H1 (cell line): Measurements from ENCODE around the gene NMT1. TPM values are rescaled to one million over a fixed set of nuclear protein-coding genes. Genes with fewer than 3 reads are reported as not detected.

Experiments
- CTCF ChIA-PET: fragments of 300-600 bp; sonication (Branson Sonifier 250); formaldehyde crosslinking; loops from one replicate; lab custom pipeline; 2021; ENCODE audit not compliant: partially characterized antibody; lab: Charles Lee
- POLR2A ChIA-PET: fragments of 300-600 bp; sonication (Branson Sonifier 250); formaldehyde crosslinking; loops from one replicate; lab custom pipeline; 2021; ENCODE audit warnings: inconsistent platforms; ENCODE audit not compliant: partially characterized antibody; lab: Charles Lee
- DNase-seq, 2 experiments: peaks; one replicate each; pipeline versions ENCODE4 v3.0.0 to v3.0.0-alpha.2; 2010 to 2022; ENCODE audit warnings: low spot score in 2 of 2, low read depth in 1 of 2, mixed read lengths in 1 of 2
- FAIRE-seq: peaks from 2 replicates; lab custom pipeline; 2011; peaks lifted over from hg19 to GRCh38; lab: Jason Lieb, UNC
- H2AFZ ChIP-seq: 2 replicates; pipeline ENCODE4 v1.8.1; 2012; ENCODE audit warnings: low read length, inconsistent platforms
- H2AK5ac ChIP-seq: 2 replicates; pipeline ENCODE4 v1.6.1; 2013; ENCODE audit warnings: low read depth, low read length
- H2BK120ac ChIP-seq: replicated peaks from 2 replicates; pipeline ENCODE3; 2013; ENCODE audit warnings: low read depth, low read length, inconsistent platforms
- H2BK12ac ChIP-seq: 2 replicates; pipeline ENCODE4 v1.6.1; 2013; ENCODE audit warnings: low read depth, low read length
- H2BK15ac ChIP-seq: 2 replicates; pipeline ENCODE4 v1.6.1; 2013; ENCODE audit warnings: low read length
- H2BK20ac ChIP-seq: 2 replicates; pipeline ENCODE4 v1.6.1; 2013; ENCODE audit warnings: low read length
- H2BK5ac ChIP-seq: 2 replicates; pipeline ENCODE4 v1.6.1; 2013; ENCODE audit warnings: low read depth, low read length
- H3K14ac ChIP-seq: 2 replicates; pipeline ENCODE4 v1.6.1; 2013; ENCODE audit warnings: inconsistent platforms; ENCODE audit not compliant: insufficient read length
- H3K18ac ChIP-seq: 2 replicates; pipeline ENCODE4 v1.6.1; 2013; ENCODE audit warnings: low read length; ENCODE audit errors: extremely low read depth
- H3K23ac ChIP-seq: 2 replicates; pipeline ENCODE4 v1.6.1; 2013; ENCODE audit warnings: inconsistent platforms; ENCODE audit not compliant: insufficient read length
- H3K23me2 ChIP-seq: 2 replicates; pipeline ENCODE4 v1.6.1; 2013; ENCODE audit warnings: low read depth, low read length
- H3K27ac ChIP-seq: 2 replicates; pipeline ENCODE4 v1.6.1; 2011; ENCODE audit warnings: low read depth, low read length, inconsistent platforms
- H3K27me3 ChIP-seq, 4 experiments: replicated peaks in 1 of 4; 1 replicate in 1 of 4; 2 replicates in 3 of 4; pipeline versions ENCODE4 v1.6.1 to v1.8.1; 2011 to 2013; ENCODE audit warnings: low read length in 3 of 4, mild to moderate bottlenecking in 3 of 4, inconsistent platforms in 2 of 4, mixed read lengths in 2 of 4, moderate library complexity in 1 of 4; ENCODE audit not compliant: control insufficient read depth in 3 of 4, insufficient read depth in 3 of 4; ENCODE audit errors: extremely low read depth in 1 of 4
- H3K36me3 ChIP-seq, 4 experiments: 2 replicates each; pipeline versions ENCODE4 v1.6.1 to v1.8.1; 2011 to 2013; ENCODE audit warnings: mild to moderate bottlenecking in 4 of 4, low read length in 3 of 4, moderate library complexity in 2 of 4, control low read depth in 1 of 4, inconsistent platforms in 1 of 4; ENCODE audit not compliant: insufficient read depth in 4 of 4, control insufficient read depth in 2 of 4
- H3K4ac ChIP-seq: replicated peaks from 2 replicates; pipeline ENCODE3; 2013; ENCODE audit warnings: low read length, low read depth, mixed read lengths, inconsistent platforms; ENCODE audit not compliant: insufficient read length
- H3K4me1 ChIP-seq, 4 experiments: replicated peaks in 1 of 4; 1 replicate in 1 of 4; 2 replicates in 3 of 4; pipeline versions ENCODE4 v1.6.1 to v1.8.1; 2011 to 2013; ENCODE audit warnings: low read length in 3 of 4, inconsistent platforms in 2 of 4, mixed read lengths in 1 of 4; ENCODE audit not compliant: insufficient read depth in 4 of 4, control insufficient read depth in 3 of 4
- H3K4me2 ChIP-seq, 2 experiments: 2 replicates each; pipeline versions ENCODE4 v1.6.1 to v1.8.1; 2011 to 2013; ENCODE audit warnings: low read depth in 2 of 2, low read length in 2 of 2, control low read depth in 1 of 2, inconsistent platforms in 1 of 2, mild to moderate bottlenecking in 1 of 2; ENCODE audit not compliant: insufficient read depth in 1 of 2
- H3K4me3 ChIP-seq, 4 experiments: fragments of 200-600, 300-600 bp in 1 of 4; sonication (generic), shearing (Covaris generic), sonication (Bioruptor Twin) in 1 of 4; 2 replicates each; pipeline versions ENCODE4 v1.5.1 to v1.8.1; 2011 to 2016; ENCODE audit warnings: low read length in 4 of 4, low read depth in 3 of 4, control low read depth in 2 of 4, inconsistent platforms in 2 of 4, mild to moderate bottlenecking in 2 of 4, mixed read lengths in 1 of 4, moderate library complexity in 1 of 4; ENCODE audit not compliant: insufficient read depth in 2 of 4; ENCODE audit errors: extremely low read depth in 1 of 4
- H3K56ac ChIP-seq: replicated peaks from 2 replicates; pipeline ENCODE3; 2013; ENCODE audit warnings: low read depth, mild to moderate bottlenecking, mixed read lengths, low read length, inconsistent platforms; ENCODE audit not compliant: insufficient read length
- H3K79me1 ChIP-seq: 2 replicates; pipeline ENCODE4 v1.6.1; 2013; ENCODE audit warnings: low read depth, low read length, control low read depth
- H3K79me2 ChIP-seq, 2 experiments: 2 replicates each; pipeline versions ENCODE4 v1.6.1 to v1.8.1; 2012 to 2013; ENCODE audit warnings: low read length in 2 of 2, mild to moderate bottlenecking in 2 of 2, inconsistent platforms in 1 of 2; ENCODE audit not compliant: insufficient read depth in 2 of 2, control insufficient read depth in 1 of 2
- H3K9ac ChIP-seq, 4 experiments: replicated peaks in 1 of 4; 1 replicate in 1 of 4; 2 replicates in 3 of 4; pipeline versions ENCODE4 v1.6.1 to v1.8.1; 2011 to 2013; ENCODE audit warnings: low read depth in 3 of 4, low read length in 3 of 4, control low read depth in 2 of 4, mild to moderate bottlenecking in 2 of 4, moderate library complexity in 2 of 4, inconsistent platforms in 1 of 4; ENCODE audit errors: extremely low read depth in 1 of 4
- H3K9me3 ChIP-seq, 2 experiments: 2 replicates each; pipeline versions ENCODE4 v1.6.1 to v1.8.1; 2012 to 2013; ENCODE audit warnings: mild to moderate bottlenecking in 2 of 2, moderate library complexity in 2 of 2, control low read depth in 1 of 2, inconsistent platforms in 1 of 2, low read depth in 1 of 2, low read length in 1 of 2, mixed read lengths in 1 of 2; ENCODE audit not compliant: insufficient read depth in 2 of 2
- H4K20me1 ChIP-seq, 2 experiments: replicated peaks in 1 of 2; 2 replicates each; pipeline versions ENCODE3 to v1.8.1; 2011 to 2013; ENCODE audit warnings: inconsistent platforms in 2 of 2, low read length in 2 of 2, mild to moderate bottlenecking in 1 of 2; ENCODE audit not compliant: insufficient read depth in 2 of 2, control insufficient read depth in 1 of 2
- H4K5ac ChIP-seq: 2 replicates; pipeline ENCODE4 v1.6.1; 2013; ENCODE audit warnings: low read length, low read depth, mixed read lengths, inconsistent platforms; ENCODE audit not compliant: insufficient read length
- H4K8ac ChIP-seq: 2 replicates; pipeline ENCODE4 v1.8.0; 2013; ENCODE audit warnings: mild to moderate bottlenecking, moderate library complexity, low read length, inconsistent platforms; ENCODE audit not compliant: insufficient read depth; ENCODE audit errors: extremely low read depth
- H4K91ac ChIP-seq: replicated peaks from 2 replicates; pipeline ENCODE3; 2013; ENCODE audit warnings: low read length, mixed read lengths, inconsistent platforms; ENCODE audit not compliant: insufficient read length
- BCL11A ChIP-seq, 2 experiments: IDR thresholded peaks; one replicate each; pipeline ENCODE4 v1.6.1; 2011; ENCODE audit warnings: low read depth in 2 of 2, low read length in 2 of 2, mild to moderate bottlenecking in 2 of 2
- CREB1 ChIP-seq: IDR thresholded peaks from 2 replicates; pipeline ENCODE4 v1.6.1; 2012; ENCODE audit warnings: inconsistent platforms
- RXRA ChIP-seq: IDR thresholded peaks from 2 replicates; pipeline ENCODE4 v1.6.1; 2011; ENCODE audit warnings: low read depth, mild to moderate bottlenecking, low read length, moderate library complexity; ENCODE audit not compliant: insufficient read depth
- SP2 ChIP-seq: IDR thresholded peaks from 2 replicates; pipeline ENCODE4 v1.6.1; 2012; ENCODE audit warnings: mild to moderate bottlenecking, low read length, inconsistent platforms
- WGBS, 2 experiments: shearing (Covaris generic) in 1 of 2; methylation state at CpG; one replicate each; pipeline versions ENCODE4 v1.1.6 to v1.1.7; 2013 to 2015; ENCODE audit warnings: low lambda C conversion rate in 2 of 2, mixed read lengths in 2 of 2, inconsistent platforms in 1 of 2, low coverage in 1 of 2, missing lambda C conversion rate in 1 of 2; ENCODE audit not compliant: insufficient replicate concordance in 2 of 2, insufficient coverage in 1 of 2, insufficient read length in 1 of 2; ENCODE audit errors: extremely low coverage in 1 of 2, missing lambda C conversion rate in 1 of 2; 5-methylcytosine and 5-hydroxymethylcytosine counted together
- polyA plus RNA-seq, 7 experiments: library from polyadenylated mRNA; depleted of rRNA in 3 of 7; stranded (reverse) in 5 of 7; unstranded in 2 of 7; fragments of >200 nt in 5 of 7; fragments of 200-250 nt in 2 of 7; gene quantifications; 1 replicate in 5 of 7; 2 replicates in 1 of 7; 4 replicates in 1 of 7; pipeline versions ENCODE4 v1.2.1 to v1.2.3, GENCODE V29; 2011 to 2013; ENCODE audit warnings: missing spikeins in 2 of 7, mixed read lengths in 2 of 7
- total RNA-seq: library from RNA; stranded (reverse); fragmentation: NEBNext Ultra II Directional; extraction: Animal tissue kit (Norgen Biotek cat#: 25700); gene quantifications from 2 replicates; pipeline ENCODE4 v1.2.1, GENCODE V29; 2021

The NMT1 gene
- total and polyA plus RNA-seq, 2 of the 8 experiments (the other 6 are each of a cell fraction or from before 2014, with no cell fraction given): 42.9 to 149 TPM

DNA sequence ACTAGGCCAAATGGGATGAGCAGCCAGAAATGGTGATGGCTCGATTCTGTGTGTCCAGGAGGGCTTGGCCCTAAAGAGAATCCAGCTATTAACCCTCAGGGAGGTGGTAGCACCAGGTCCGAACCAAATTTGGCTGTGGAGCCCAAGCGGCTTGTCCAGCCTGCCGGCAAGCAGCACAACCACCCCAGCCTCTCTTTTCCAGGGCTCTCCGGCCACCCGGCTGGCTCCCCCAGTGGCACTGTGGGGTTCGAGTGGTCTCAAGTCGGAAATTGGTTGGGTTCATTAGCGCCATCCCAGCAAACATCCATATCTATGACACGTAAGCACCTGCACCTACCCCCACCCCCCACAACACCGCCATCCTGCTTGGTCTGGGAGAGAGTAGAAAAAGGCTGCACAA is 35.8 kb downstream of the NMT1 start:
- CTCF ChIA-PET: interaction anchor here (0.6 to 7.5 kb wide), 19 partner anchors 10 to 361 kb away, joined by 3 to 69 read pairs (median 5); partner anchors contain the start of gene PLCD3
- no peaks in the 10 kb centered on the region for H3K79me2 ChIP-seq

More for the DNA sequence above, 35.8 kb downstream of the NMT1 start:
- 90% methylated on average over 11 of the region's 11 CpGs; no CpG with 5 or more reads in 1 of the 2 experiments for whole genome bisulfite sequencing, 2 experiments
- no peak overlapping the region for H2BK120ac ChIP-seq
- H3K36me3 ChIP-seq: peaks cover 29 to 64% (median 53%) of the 10 kb centered on the region in 4 experiments
- H3K4me2 ChIP-seq: no peak overlapping the region
- no peak overlapping the region for H3K56ac ChIP-seq
- no peak overlapping the region for H2BK20ac ChIP-seq
- H2AFZ ChIP-seq: no peak overlapping the region
- no peak overlapping the region for H2BK5ac ChIP-seq
- no peak overlapping the region for H4K5ac ChIP-seq
- H4K91ac ChIP-seq: no peak overlapping the region
- no peaks in the 10 kb centered on the region; the same call in 1 of the 2 replicates for H3K79me1 ChIP-seq
- no peaks in the 10 kb centered on the region for H3K9me3 ChIP-seq
- no peak overlapping the region for H3K4ac ChIP-seq
- TF ChIP-seq SP2 (no peak), CREB1 (no peak), RXRA (no peak), BCL11A (IDR thresholded peaks at IDR 0.05; ENCODE audit: low read depth in 2 of 2, low read length in 2 of 2) (no peak)
- no peak overlapping the region for H2BK15ac ChIP-seq
- H3K9ac ChIP-seq: no peak overlapping the region
- H4K8ac ChIP-seq: no peak overlapping the region
- no peak for FAIRE-seq
- no peak overlapping the region for H3K23ac ChIP-seq
- no peak overlapping the region for H3K4me3 ChIP-seq
- H4K20me1 ChIP-seq: peaks cover 0 to 12% of the 10 kb centered on the region in 2 experiments
- POLR2A ChIA-PET: interaction anchor here (1.0 kb wide), 1 partner anchor 9 kb away, joined by 3 read pairs; no protein-coding TSS in a partner anchor
- no peak overlapping the region for H3K14ac ChIP-seq
- DNase-seq: no peak
- H2AK5ac ChIP-seq: no peak overlapping the region
- no peak overlapping the region for H3K27ac ChIP-seq
- H2BK12ac ChIP-seq: no peak overlapping the region
- H3K23me2 ChIP-seq: no peaks in the 10 kb centered on the region
- no peaks in the 10 kb centered on the region for H3K27me3 ChIP-seq
- H3K4me1 ChIP-seq: no peaks in the 10 kb centered on the region; a peak in 1 of 7 replicates
- H3K18ac ChIP-seq: no peak overlapping the region
